Activated T-helper 1 cell treated with anti-CD3 and anti-CD28 coated beads, Interleukin-2, amount 50 U/mL, for 16 hours (primary cell): ENCODE measurements around the gene TUBA4A.
"Not testable (repeated sequence)": the region's sequence is repeated elsewhere in the genome, so short reads cannot be mapped to it uniquely, and the experiment has no call there.

Source experiments
- DNase-seq, 2 donors: peaks; one replicate each; pipeline ENCODE4 v3.0.0-alpha.2; 2020; ENCODE audit warnings: low read depth in 1 of 2, low spot score in 1 of 2

The TUBA4A gene

DNA sequence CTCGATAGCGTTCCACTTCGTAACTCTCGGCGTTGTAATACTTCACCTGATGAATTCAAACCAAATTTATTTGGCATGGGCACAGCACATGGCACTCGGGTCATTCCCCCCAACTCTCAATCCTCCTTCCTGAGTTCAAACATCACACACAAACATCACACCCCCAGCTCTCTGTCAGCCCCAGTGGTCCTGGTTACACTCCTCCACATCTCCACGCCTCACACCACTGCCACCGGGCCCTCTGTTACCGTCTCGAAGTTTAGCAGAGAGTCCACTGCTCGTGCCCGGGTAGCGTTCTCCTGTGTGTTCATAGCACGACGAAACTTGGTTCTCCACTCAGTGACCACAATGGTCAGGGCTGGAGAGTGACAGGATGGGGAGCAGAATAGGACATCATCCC lies 39.6 kb downstream of the TUBA4A start:
- DNase-seq: no peak

- DNase-seq: no peak
These were observed 40.1 kb downstream of the TUBA4A start for GRCh38 chr2:219213486-219214071.

DNA sequence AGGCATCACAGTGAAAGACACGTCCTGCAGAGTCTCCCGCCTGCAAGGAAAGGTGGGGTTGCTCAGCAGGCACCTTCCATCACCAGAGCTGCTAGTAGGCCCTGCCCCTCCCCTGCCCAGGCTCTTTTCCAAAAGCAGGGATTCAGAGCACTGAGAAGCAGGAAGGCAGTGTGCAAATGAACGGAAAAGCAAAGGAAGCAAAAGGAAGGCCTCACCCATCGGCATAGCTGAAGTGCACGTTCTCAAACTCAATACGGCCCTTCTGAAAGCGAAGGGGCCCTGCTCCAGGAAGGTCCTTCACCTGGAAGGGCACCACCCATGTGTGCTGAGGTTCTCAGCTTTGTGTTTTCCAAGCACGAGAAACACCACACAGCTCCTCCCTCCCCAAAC lies 40.7 kb downstream of the TUBA4A start:
- DNase-seq: no peak

- DNase-seq: no peak
These were observed 42.8 kb downstream of the TUBA4A start for GRCh38 chr2:219210886-219211362.

GRCh38 chr2:219210196-219210885 lies 43.4 kb downstream of the TUBA4A start:
- no peak for DNase-seq

GRCh38 chr2:219209236-219210195 lies 44.2 kb downstream of the TUBA4A start:
- DNase-seq: no peak

DNA sequence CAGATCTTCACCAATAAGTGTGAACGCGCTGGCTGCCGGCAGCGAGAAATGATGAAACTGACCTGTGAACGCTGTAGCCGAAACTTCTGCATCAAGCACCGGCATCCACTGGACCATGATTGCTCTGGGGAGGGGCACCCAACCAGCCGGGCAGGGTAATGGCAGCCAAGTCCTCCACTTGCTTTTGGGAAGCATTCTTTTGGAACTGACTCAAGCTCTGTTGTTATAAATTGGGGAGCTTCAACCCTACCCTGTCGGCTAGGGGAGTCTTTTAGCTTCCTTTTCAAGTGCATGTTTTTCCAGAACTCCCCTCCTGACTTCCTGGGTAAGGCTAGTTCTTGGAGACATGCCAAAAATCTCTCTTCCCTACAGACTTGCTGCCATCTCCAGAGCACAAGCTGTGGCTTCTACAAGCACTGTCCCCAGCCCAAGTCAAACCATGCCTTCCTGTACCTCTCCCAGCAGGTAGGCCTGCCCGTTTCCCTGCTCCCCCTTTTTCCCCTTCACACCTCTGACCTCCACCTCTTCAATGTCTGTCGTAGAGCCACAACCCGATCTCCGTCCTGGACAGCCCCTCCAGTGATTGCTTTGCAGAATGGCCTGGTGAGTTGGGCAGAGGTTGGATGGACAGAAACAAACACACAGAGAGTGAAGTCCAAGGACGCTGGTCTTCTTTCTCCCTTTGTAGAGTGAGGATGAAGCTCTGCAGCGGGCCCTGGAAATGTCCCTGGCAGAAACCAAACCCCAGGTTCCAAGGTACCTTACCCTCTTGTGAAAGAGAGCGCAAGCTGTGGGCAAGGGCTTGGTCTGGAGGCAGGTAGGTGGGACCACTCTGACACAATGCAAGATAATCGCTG lies 45.6 kb downstream of the TUBA4A start:
- no peak for DNase-seq

DNA sequence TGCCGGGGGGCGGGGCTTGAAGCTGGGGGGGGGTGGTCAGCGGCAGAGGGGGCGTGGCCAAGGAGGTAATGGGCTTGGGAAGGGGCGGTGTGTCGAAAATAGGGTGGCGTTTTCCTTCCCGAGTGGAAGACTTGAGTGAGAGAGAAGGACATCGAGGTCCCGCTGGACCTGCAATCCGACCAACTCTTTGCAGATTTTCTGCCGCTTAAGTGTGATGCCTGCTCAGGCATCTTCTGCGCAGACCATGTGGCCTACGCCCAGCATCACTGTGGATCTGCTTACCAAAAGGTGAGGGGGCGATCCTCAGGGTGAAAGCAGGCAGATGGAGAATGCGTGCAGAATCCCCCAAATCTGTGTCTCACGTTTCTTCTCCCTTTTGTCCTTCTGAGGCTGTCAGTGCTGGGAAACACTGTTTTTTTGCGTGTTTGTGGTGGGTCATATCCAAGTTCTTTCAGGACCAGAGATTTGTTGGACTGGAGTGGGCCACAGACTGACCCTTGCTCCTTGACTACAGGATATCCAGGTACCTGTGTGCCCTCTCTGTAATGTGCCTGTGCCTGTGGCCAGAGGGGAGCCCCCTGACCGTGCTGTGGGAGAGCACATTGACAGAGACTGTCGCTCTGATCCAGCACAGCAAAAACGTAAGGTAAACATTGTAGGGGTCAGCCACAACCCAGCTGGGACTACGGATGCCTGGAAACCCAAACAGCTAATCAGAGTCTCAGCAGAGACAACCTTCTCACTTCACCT lies 46.4 kb downstream of the TUBA4A start:
- DNase-seq: no peak

GRCh38 chr2:219206328-219207133 lies 47.2 kb downstream of the TUBA4A start, which contains the start of gene ZFAND2B:
Gene ZFAND2B, plus strand, starts transcription at chr2:219206782. Its CDS starts 206 bp downstream, at chr2:219206988.
- DNase-seq: peak; percentile 89 to 94

GRCh38 chr2:219205981-219206327 lies 47.8 kb downstream of the TUBA4A start:
- DNase-seq: no peak

DNA sequence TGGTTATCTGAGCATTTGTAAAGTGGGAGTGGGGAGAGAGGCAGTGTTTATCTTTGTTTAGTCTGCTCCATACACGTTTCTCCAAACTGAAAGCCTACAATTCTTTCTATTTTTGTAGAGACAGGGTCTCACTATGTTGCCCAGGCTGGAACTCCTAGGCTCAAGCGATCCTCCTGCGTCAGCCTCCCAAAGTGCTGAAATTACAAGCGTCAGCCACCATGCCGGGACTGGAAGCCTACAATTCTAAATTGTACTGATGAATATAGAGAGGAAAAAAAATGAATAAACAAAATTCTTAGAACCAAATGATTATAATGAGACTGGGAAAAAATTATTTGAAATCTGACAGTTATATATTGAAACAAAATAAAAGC lies 48.6 kb downstream of the TUBA4A start:
- no peak for DNase-seq

DNA sequence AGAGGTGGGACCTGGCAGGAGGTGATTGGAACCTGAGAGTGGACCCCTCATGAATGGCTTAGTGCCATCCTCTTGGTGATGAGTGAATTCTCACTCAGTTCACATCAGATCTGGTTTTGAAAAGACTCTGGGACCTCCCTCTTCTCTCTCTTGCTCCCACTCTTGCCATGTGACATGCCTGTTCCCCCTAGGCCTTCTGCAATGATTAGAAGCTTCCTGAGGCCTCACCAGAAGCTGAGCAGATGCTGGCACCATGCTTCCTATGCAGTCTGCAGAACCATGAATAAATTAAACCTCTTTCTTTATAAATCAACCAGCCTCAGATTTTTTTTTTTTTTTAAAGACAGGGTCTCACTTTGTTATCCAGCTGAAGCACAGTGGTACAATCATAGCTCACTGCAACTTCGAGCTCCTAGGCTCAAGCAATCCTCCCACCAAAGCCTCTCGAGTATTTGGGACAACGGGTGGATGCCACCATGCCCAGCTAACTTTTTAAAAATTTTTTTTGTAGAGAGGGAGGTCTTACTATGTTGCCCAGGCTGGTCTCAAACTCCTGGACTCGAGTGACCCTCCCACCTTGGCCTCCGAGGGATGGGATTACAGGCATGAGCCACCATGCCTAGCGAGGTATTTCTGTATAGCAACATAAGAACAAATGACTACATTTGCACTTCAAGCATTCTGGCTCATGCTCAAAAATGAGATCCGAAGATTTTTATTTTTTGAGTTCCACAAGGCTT lies 49.1 kb downstream of the TUBA4A start:
- DNase-seq: no peak

DNA sequence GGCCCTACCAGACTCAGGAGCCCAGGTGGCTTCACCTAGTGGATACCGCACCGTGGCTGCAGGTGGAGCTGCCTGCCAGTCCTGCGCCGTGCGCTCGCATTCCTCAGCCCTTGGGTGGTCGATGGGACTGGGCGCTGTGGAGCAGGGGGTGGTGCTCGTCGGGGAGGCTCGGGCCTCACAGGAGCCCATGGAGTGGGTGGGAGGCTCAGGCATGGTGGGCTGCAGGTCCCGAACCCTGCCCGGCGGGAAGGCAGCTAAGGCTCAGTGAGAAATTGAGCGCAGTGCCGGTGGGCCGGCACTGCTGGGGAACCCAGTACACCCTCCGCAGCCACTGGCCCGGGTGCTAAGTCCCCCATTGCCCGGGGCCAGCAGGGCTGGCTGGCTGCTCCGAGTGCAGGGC lies 52.4 kb downstream of the TUBA4A start:
- not testable (repeated sequence) for DNase-seq

- DNase-seq: not testable (repeated sequence)
These were observed 53.0 kb downstream of the TUBA4A start for GRCh38 chr2:219200502-219201326.
